Epithelial cell of esophagus (primary cell): Measurements from ENCODE around the gene TXNRD2.
"Not testable (repeated sequence)": the region's sequence is repeated elsewhere in the genome, so short reads cannot be mapped to it uniquely, and the experiment has no call there.

Experiments used
- DNase-seq: peaks from one replicate; pipeline ENCODE4 v3.0.0; 2010; ENCODE audit warnings: low read depth
- H3K4me3 ChIP-seq: 2 replicates; pipeline ENCODE4 v1.5.1; 2011; ENCODE audit warnings: mild to moderate bottlenecking, low read length, control low read depth
- TF ChIP-seq, protein P1 (sequence below): IDR thresholded peaks from 2 replicates; pipeline ENCODE4 v1.5.1; 2011; ENCODE audit warnings: low read depth, mild to moderate bottlenecking, low read length, control low read depth, inconsistent platforms; ENCODE audit not compliant: insufficient read depth; ENCODE audit errors: missing control alignments

The TXNRD2 gene

DNA sequence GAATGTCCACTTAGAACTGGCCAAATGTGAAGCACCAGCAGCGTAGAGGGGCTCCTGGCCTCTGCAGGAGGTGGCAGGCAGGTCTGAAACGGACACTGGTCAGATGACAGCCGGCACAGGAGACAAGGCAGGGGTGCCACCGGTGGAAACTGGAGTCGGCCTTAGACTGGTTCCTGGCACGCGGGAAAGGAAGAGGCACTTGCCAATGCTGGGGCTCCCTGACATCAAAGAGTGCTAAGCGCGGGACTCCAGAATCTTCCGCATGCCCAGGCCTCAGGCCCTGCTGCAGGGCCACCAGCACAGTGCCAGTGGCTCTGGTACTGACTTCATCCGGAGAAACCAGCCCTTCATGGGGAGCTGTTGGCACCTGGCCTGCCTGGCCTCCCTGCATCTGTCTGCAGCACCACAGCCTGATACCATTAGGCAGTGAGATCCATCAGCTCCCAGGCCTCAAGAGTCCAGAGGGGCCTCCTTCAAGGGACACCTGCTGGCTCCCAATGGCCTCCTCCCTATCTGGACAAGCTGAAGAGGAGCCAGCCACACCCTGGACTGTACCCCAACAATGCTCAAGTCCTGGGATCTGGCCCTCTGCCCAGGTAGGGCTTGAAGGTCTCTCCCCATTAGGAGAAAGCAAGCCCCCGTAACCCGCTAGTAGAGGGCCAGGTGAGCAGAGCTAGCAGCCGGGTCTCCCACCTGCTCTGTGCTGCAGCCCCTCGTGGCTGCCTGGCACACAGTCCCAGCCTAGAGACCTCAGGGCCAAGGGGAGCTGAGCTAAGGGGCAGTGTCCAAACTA, 57.3 kb downstream of the TXNRD2 start:
- DNase-seq, result no peak
- H3K4me3 ChIP-seq, result no peak overlapping the region
- TF ChIP-seq, protein P1, sequence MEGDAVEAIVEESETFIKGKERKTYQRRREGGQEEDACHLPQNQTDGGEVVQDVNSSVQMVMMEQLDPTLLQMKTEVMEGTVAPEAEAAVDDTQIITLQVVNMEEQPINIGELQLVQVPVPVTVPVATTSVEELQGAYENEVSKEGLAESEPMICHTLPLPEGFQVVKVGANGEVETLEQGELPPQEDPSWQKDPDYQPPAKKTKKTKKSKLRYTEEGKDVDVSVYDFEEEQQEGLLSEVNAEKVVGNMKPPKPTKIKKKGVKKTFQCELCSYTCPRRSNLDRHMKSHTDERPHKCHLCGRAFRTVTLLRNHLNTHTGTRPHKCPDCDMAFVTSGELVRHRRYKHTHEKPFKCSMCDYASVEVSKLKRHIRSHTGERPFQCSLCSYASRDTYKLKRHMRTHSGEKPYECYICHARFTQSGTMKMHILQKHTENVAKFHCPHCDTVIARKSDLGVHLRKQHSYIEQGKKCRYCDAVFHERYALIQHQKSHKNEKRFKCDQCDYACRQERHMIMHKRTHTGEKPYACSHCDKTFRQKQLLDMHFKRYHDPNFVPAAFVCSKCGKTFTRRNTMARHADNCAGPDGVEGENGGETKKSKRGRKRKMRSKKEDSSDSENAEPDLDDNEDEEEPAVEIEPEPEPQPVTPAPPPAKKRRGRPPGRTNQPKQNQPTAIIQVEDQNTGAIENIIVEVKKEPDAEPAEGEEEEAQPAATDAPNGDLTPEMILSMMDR, result no peak

DNA sequence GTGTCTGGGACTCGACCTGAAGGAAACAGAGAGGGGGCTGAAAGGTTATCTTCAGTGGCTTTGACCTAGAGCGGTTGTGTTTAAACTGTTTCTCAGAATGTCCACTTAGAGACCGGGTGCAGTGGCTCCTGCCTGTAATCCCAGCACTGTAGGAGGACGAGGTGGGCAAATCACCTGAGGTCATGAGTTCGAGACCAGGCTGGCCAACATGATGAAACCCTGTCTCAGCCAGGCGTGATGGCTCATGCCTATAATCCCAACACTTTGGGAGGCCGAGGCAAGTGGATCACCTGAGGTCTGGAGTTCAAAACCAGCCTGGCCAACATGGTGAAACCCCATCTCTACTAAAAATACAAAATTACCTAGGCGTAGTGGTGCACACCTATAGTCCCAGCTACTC, 58.2 kb downstream of the TXNRD2 start:
- DNase-seq, result not testable (repeated sequence)

DNA sequence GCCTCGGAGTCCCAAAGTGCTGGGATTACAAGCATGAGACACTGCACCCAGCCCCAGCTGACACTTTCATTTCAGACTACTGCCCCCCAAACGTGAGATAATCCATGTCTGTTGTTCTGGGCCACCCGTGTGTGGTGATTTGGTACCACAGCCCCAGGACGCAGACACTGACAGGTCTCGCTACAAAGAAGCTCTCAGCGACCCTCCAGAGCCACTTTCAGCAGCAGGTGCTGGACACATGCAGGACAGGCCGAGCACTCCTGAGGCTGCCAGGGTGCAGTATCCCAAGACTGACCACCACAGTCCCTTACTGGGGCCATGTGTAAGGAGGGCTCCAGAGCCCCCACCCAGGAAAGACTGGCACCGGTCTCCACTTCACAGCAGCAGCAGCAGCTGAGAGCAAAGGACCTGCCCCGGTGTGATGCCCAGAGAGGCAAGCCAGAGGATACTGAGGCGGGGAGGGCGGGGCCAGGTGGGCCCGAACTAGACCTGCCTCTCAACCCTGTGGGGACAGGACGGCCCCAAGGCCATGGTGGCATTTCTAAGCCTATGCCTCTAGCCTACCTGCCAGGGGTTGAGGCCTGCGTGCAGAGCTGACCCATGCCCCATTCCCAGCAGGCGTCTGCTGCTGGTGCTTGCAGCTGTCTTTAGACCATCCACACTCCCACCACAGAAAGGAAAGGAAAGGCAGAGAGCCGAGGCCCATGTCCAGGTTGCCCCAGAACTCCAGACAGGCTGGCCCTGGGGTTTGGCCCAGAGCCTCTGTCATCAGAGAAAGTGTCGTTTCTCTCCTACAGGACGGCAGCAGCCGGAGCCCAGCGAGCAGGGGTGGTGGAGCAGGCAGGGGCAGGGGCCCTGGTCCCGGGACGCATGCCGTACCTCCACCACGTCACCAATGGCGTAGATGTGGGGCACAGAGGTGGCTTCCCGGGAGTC, 58.9 kb downstream of the TXNRD2 start:
- TF ChIP-seq, protein P1, result no peak
- no peak for DNase-seq
- H3K4me3 ChIP-seq, result no peak overlapping the region

More for the DNA sequence above, 58.2 kb downstream of the TXNRD2 start:
- H3K4me3 ChIP-seq, result not testable (repeated sequence)

DNA sequence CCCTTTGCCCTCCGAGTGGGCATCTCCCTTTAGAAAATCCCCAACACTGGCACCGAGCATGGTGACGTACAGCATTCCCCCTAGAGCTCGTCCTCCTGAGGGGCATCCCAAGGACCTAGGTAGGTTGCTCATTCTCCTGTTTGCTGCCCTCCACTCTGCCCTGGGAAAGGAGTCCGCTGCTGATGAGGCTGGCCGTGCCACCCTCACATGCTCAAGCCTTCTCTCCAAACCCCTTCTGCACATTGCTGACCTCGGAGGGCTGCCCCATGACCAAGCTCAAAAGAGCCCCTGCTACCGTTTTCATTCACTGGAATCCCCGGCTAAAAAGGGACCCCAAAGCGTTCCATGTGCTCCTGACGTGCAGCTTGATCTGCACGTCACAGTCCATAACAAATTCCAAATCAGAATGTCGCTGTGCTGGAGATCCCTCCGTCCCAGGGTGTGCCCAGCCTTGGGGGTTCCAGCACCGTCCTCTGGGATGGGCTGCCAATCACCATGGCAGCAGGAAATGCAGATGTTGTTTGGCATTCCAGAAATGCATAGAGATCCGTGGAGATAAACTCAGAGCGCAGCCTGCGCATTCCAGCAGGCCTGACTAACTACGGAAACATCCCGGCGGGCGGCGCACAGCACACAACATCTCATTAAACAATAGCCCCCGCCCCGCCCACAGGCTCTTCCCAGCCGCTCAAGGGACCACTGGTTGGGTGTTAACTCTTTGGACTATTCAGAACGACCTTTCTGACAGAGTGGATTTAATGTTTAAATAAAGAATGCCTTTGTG, 60.6 kb downstream of the TXNRD2 start:
- no peak overlapping the region for H3K4me3 ChIP-seq
- TF ChIP-seq, protein P1, result no peak
- DNase-seq, result peak; percentile 88

DNA sequence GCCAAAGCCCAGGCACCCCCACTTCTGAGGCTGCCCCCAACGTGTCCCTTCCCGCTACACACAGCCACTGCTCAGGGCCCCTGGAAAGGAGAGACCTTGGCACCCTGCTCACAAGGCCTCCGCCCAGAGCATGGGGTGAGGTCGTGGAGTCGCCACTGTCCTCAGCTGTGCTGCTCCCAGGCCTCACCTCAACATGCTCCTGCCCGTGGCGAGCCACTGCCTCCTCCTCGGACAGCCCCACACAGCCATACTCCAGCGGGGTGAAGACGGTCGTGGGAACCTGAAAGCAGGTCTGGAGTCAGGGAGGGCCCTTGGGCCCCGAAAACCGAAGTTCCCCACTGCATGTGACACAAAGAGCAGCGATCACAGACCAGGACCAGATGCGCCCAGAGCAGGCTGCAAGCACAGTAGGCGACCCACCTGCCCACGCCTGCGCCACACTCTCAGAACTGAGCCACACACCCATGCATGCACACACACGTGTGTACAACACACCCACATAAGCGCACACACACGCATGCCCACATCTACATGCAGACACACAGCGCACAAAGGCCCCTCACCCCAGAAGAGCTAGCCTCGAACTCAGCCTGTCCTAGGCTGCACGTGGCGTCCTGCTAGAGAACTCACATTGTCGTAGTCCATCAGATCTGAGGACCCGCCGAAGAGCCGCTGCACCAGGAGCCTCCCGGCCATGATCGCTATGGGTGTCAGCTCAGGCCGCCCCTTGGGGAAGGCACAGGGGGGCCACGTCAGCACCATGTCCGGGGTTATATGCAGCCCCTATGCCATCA, 61.4 kb downstream of the TXNRD2 start:
- H3K4me3 ChIP-seq, result no peak overlapping the region
- no peak for DNase-seq
- TF ChIP-seq, protein P1, result no peak

DNA sequence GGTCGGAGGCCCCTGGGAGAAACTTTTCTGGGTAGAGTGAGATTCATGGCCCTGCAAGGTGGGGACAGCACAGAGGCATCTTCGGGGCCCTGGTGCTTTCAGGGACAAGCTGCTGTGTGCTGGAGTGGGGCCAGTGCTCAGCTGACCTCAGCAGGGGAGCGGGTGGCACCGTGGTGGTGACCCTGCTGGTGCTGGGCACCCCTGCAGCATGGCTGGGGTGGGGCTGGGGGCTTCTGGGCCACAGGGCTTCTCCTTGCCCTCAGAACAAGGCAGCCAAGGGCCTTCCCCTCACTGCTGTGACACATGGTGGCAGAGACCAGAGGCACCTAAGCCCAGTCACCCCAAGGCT, 62.0 kb downstream of the TXNRD2 start:
- H3K4me3 ChIP-seq, result no peak overlapping the region
- TF ChIP-seq, protein P1, result no peak
- DNase-seq, result no peak
